Stimulated activated CD4-positive, alpha-beta T cell treated with anti-CD3 and anti-CD28 coated beads, Interleukin-4, amount 100 ng/mL, for 24 hours (primary cell): ENCODE data around the gene MYADML2.

Source experiments
- DNase-seq: peaks from one replicate; pipeline ENCODE4 v3.0.0-alpha.2; 2020

MYADML2 gene

GRCh38 chr17:81890447-81891302 is 56.4 kb downstream of the MYADML2 start:
- no peak for DNase-seq
